NCI-H460 (cell line): ENCODE measurements around the gene CTF1. TPM values are rescaled to one million over a fixed set of nuclear protein-coding genes. Genes with fewer than 3 reads are reported as not detected.

ENCODE experiments used
- DNase-seq: peaks from one replicate; pipeline ENCODE4 v3.0.0-alpha.2; 2016; ENCODE audit warnings: low read depth; ENCODE audit errors: extremely low read depth
- small RNA-seq, 2 experiments: library from RNA; depleted of rRNA; stranded (forward); fragments of <200 nt; gene quantifications; one replicate each; pipeline ENCODE3, GENCODE V24; 2014
- total RNA-seq: library from RNA; depleted of rRNA; stranded (reverse); fragments of >200 nt; shearing (Covaris generic); gene quantifications from 2 replicates; pipeline ENCODE4 v1.2.3, GENCODE V29; 2014; rRNA removed

CTF1 gene
- total RNA-seq, 1 experiment from 2014 or later: 0.59 TPM

GRCh38 chr16:30951193-30951592 is 54.8 kb downstream of the CTF1 start:
- DNase-seq: no peak

GRCh38 chr16:30951750-30952149 is 55.3 kb downstream of the CTF1 start:
- DNase-seq: no peak

- DNase-seq: no peak
Observed at GRCh38 chr16:30953111-30953510, 56.7 kb downstream of the CTF1 start.

Small RNA genes lying within 50 kb of the gene (small RNA-seq; reads per million reads assigned to genes)
- gene AC135048.1: 0 reads per million in 2 experiments
- 0 reads per million in 2 experiments for gene MIR4519
- 0 reads per million in 2 experiments for gene MIR762

Other genes starting within 250 kb of the CTF1 start
- gene PRR14, start 245.7 kb upstream of the CTF1 start, total RNA-seq: 13.0 and 15.7 TPM in 2 replicates
- 26.0 and 29.3 TPM in 2 replicates for gene FBRS, start 238.2 kb upstream of the CTF1 start, total RNA-seq
- 5.5 and 10.0 TPM in 2 replicates for gene SRCAP, start 197.4 kb upstream of the CTF1 start, total RNA-seq
- gene PHKG2, start 148.2 kb upstream of the CTF1 start, total RNA-seq: 14.3 and 16.6 TPM in 2 replicates
- gene CFAP119, start 134.6 kb upstream of the CTF1 start, total RNA-seq: 2.2 and 4.6 TPM in 2 replicates
- 86.3 and 87.1 TPM in 2 replicates for gene RNF40, start 134.3 kb upstream of the CTF1 start, total RNA-seq
- 10.9 and 11.1 TPM in 2 replicates for gene ZNF629, start 109.4 kb upstream of the CTF1 start, total RNA-seq
- 34.1 and 45.1 TPM in 2 replicates for gene BCL7C, start 2.5 kb upstream of the CTF1 start, total RNA-seq
- 12.3 and 14.2 TPM in 2 replicates for gene FBXL19, start 27.0 kb downstream of the CTF1 start, total RNA-seq
- 20.1 and 21.9 TPM in 2 replicates for gene ORAI3, start 52.5 kb downstream of the CTF1 start, total RNA-seq
- 5.0 and 6.8 TPM in 2 replicates for gene SETD1A, start 61.1 kb downstream of the CTF1 start, total RNA-seq
- gene HSD3B7, start 88.6 kb downstream of the CTF1 start, total RNA-seq: 16.0 and 17.0 TPM in 2 replicates
- 0.10 and 0.46 TPM in 2 replicates for gene STX1B, start 114.0 kb downstream of the CTF1 start, total RNA-seq
- 19.1 and 25.1 TPM in 2 replicates for gene STX4, start 136.9 kb downstream of the CTF1 start, total RNA-seq
- gene ZNF668, start 177.6 kb downstream of the CTF1 start, total RNA-seq: 8.5 and 10.6 TPM in 2 replicates
- 12.6 and 13.8 TPM in 2 replicates for gene ZNF646, start 177.8 kb downstream of the CTF1 start, total RNA-seq
- gene PRSS53, start 192.3 kb downstream of the CTF1 start, total RNA-seq: 1.3 TPM in 2 replicates
- 138 and 148 TPM in 2 replicates for gene VKORC1, start 198.2 kb downstream of the CTF1 start, total RNA-seq
- gene BCKDK, start 211.8 kb downstream of the CTF1 start, total RNA-seq: 24.0 and 26.9 TPM in 2 replicates
- 33.2 and 45.2 TPM in 2 replicates for gene KAT8, start 221.1 kb downstream of the CTF1 start, total RNA-seq
- not detected in 2 replicates for gene PRSS8, start 239.1 kb downstream of the CTF1 start, total RNA-seq